GM18502 (cell line): ENCODE measurements around the gene ZNF576.
"Not testable (repeated sequence)": the region's sequence is repeated elsewhere in the genome, so short reads cannot be mapped to it uniquely, and the experiment has no call there.

ENCODE experiments used
- ATAC-seq: cut with Tn5 transposase; IDR thresholded peaks from one replicate; pipeline ENCODE4 v1.9.1; 2021; ENCODE audit warnings: mild to moderate bottlenecking; ENCODE audit not compliant: unreplicated experiment, poor library complexity

Gene ZNF576

DNA sequence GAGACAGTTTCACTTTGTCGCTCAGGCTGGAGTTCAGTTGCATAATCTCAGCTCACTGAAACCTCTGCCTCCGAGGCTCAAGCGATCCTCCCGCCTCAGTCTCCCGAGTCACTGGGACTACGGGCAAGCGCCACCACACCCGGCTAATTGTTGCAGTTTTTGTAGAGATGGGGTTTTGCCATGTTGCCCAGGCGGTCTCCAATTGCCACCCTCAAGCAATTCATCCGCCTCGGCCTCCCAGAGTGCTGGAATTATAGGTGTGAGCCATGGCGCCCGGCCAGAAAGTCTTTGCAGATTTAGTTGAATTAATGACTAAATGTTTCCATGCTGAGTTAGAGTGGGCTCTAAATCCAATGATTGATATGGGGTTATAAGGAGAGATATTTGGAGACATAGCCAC is 47.8 kb downstream of the ZNF576 start:
- ATAC-seq: no peak

GRCh38 chr19:43648633-43649032 is 52.2 kb downstream of the ZNF576 start:
- no peak for ATAC-seq

GRCh38 chr19:43649514-43649913 is 53.1 kb downstream of the ZNF576 start:
- no peak for ATAC-seq

- ATAC-seq: not testable (repeated sequence)
Measured at GRCh38 chr19:43650276-43650675, 53.9 kb downstream of the ZNF576 start.
